Inflammatory macrophage treated with lipopolysaccharide for 4 hours (primary cell): ENCODE measurements around the gene HOXD10.

Experiments
- DNase-seq: peaks from one replicate; pipeline ENCODE4 v3.0.0-alpha.2; 2020

Gene HOXD10

DNA sequence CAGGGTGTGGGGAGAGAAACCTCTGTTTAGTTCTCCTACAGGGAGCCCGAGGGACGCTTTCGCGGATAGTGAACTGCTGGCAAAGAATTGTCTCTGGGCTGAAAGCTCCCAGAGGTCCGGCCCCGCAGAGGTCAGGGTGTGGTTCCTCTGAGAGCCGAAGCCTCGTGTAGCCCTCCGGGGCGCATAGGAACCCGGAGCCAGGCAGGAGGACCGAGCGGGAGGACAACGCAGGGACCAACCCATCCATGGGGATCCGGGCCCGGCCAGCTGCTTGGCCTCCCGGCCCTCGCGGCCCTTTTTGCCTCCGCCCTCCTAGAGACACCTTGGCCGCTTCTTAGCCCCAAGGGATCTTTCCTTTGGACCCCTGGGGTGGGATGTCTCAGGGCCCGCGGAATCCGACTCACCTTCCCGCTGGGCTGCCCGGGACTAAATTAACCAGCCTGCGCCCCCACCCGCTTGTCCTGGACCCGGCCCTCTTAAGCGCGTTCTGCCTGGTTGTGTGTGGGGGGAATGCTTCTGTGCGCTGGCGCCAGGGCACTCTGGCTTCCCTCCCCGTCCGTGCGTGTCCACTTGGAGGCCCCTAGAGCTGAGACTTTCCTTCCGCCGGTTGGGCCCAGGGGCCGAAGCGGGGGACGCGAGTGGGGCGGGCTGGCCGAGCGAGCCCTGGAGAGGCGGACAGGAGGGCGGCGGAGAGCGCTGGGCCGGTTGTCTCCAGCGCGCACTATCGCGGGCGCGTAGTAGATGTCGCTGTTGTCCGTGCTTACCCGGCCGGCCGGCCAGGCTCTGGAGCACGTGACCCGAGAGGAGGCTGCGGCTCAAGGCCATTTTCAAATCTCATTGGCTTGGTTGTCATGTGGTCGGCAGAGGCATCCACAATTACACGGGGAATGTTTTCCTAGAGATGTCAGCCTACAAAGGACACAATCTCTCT is at the start of gene HOXD10:
Gene HOXD10, plus strand, starts transcription at position 896 of the 931 bp plus-strand sequence. CDS start 56 bp downstream, outside the sequence.
- no peak for DNase-seq

DNA sequence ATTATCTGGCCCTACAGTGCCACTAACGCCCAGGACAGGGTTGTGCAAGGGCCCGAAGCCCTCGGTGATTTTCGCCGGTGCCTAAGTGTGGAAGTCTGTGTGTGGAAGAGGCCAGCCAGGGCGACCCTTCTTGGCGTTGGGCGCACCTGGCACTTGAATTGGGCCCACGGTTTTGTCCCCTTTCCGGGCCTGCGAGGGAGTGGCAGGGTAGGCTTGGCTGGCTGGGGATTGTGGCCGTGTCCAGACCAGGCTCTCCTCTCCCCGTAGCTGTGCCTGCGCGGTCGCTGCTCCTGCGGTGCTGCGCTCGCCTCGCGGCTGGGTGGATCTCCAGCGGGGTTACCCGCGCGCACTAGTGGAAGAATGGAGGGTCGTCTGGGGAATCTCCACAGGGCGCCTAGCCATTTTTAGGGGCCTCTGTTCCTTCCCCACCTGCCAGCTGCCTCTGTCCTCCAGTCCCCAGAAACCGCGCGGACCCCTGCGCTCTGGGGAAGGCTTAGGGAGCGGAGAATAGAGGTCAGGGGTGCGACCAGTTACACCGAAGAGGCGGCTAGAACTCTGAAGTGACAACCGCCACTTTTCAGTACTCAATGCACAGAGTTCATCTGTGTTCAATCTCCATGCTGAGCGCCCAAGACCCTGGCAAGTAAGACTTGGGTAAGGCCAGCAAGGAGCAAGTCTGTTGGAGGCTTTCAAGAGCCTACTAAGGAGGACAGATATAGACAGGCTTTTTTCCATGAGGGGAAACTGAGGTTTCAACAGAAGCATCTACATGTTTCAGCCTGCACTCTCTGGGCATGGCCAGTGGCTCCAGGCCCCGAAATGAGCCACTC is 48.8 kb upstream of the HOXD10 start:
- DNase-seq, result no peak

DNA sequence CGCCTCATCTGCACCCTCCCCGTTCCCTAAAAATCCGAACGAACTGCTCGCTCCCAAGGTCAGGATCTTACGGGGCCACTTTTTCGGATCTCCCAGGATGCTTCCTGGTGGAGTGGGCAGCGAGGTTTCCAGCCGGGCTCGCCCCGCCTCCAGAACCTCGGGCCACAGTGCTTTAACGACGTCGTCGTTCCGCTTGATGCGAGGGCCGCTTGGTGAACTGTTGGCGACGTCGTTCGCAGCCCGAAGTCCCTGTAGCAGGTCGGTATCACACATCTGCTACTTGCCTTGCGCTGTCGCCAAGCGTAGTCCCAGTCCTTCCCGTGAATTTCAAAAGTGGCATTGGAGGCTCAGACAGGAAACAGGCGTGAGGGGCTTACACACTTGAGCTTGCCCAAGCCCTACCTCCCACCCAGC is 48.2 kb upstream of the HOXD10 start:
- no peak for DNase-seq

DNA sequence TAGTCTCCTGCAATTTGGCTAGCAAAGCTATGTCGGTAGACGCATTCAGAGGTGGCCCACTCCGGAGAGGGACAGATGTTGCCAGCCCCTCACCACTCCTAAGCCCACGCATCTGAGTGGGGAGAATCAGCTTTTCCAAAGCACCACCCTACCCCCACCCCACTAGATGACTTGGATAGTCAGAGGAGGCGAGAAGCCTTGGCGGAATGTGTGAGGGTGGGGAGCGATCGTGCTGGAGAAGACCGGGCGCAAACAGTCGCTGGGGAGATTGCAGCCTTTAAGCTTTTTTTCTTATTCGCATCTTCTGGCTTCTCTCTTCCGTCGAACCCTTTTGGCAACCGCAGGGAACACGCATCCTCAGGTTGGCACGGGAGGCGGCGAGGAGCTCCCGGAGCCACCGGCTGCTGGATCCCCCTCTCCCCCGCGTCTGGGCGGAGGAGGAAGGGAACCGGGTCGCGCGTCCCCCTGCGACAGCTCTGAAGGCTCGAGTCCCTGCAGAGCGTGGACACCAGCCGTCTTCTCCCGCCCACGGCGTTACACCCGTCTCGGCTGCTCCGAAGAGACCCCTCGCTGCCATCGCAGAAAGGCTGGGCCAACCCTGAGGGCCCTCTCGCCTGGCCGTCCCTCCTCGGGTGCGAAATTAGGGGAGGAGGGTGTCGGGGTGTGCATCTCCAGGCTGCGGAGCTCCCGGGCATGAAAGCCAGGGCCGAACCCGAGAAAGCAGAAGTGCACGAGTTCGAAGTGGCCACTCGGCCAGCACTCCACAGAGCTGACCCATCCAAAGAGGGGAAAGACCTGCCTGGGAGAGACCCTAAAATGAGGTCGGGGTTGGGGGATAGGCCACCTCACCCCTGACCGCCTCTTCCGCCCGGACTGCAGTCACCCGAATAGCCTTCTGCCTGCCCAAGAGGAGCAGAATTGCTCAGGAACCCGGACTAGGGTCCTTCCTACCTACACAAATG is 45.0 kb upstream of the HOXD10 start:
- DNase-seq, result no peak

DNA sequence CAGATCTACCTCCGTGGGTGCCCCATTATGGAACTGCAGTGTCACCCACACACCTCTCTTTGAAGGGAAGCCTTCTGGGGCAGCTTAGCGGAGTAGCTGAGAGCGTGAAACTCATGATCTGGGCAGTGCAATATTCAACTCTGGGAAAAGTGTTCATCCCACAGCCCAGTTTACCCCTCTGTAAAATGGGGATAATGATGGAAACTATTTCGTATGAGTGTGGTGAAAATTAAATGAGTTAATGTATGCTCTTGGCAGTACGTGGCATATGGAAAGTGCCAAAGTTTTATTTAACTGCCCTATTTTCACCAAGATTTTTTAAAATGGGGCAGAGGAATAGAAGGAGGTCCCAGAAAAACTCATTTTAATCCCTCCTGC is 44.3 kb upstream of the HOXD10 start:
- no peak for DNase-seq

DNA sequence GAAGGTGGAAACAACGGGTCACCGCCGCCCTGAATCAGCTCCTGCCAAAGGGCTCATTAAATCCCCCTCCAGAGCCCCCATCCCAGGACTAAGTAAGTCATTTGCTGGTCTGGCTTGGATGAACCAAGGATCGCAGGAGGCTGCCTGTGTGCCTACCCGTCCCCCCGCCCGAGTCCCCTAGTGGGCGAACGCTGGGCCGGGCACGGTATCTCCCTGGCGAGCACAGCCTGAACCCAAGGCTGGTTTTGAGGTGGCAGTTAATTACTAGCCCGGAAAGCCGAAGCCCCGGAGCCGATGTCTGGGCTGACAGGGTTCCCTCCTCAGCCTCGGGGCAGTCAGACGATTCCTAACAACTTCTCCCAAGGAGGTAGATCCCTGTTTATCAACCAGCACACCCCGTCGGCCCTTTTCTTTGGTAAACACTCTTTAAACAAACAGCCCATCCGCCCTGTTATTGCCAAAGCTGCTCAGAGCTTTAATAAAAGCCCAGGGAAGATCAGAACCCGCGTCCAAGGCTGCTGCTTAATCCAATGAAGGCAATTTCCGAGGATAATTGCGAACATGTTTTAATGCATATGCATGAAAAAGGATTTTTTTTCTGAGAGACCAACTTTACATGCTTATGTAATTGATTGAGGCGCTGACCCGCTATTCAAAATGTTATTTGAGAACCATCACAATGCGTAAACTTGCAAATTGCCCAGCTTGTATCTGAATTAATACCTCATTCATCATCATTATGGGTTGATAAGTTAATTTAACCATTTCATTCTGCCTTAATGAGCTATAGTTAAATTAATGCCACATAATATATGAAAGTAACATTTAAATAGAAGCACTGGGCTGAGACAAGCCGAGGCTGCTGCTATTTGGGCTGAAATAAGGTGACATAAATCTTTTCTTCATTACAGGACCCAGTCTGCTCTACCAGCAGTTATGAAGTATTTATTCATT is 43.4 kb upstream of the HOXD10 start:
- DNase-seq, result no peak

DNA sequence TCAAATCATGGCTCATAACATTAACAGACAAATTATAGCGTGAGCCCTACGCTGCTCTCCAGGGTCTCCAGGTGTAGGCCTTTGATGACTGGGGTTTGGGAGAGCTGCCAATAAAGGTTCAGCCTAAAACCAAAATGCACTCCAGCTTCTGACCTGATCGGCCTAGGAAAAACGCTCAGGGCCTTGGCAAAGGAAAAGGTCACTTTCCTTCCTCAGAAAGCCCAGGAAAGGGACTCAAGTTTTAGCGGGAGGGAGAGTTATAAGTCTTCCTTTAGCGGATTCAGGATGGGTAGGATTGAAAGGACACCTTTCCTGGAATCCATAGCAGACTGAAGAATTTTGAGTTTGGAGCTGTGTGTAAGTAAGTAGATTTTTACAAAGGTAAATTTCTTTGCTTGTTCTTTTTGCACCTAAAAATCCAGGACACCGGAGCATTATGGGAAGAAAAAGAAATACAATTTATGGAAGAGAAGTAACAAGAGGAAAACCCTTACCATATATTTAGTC is 41.6 kb upstream of the HOXD10 start:
- no peak for DNase-seq

DNA sequence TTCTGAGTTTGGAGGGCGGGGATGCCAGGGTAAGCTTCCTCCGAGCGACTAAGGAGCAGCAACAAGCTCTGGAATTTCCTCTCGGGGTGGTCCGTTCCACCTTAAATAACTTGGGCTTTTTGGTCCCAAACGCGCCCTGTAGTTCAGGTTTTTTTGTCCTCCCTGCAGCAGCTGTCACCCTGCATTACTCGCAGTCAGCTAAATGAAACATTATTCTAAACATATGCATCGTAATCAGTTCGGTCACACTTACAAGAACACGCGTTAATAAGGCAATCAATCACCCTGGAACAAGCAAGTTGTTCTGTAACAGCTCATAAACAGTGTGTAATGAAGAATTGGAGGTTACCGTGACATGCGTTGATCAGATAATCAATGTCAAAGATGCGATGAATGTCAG is 41.1 kb upstream of the HOXD10 start:
- DNase-seq, result no peak

DNA sequence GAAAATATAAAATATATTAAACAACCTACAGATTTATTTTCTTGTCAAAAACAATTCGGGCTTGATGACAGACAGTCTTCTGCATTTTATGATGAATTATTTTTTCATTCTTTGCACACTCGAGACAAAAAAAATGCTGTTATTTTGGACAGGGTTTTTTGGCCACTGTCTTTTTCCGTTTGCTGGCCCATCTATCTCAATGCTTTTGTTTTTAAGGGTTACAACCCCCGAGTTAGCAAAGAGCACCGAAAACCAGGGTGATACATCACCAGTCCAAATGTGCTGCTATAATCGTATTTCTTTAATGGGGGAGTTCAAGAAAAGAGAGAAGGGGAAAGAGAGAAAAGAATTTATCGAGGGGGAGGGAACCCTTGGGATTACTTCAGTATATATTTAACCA is 40.5 kb upstream of the HOXD10 start:
- no peak for DNase-seq

DNA sequence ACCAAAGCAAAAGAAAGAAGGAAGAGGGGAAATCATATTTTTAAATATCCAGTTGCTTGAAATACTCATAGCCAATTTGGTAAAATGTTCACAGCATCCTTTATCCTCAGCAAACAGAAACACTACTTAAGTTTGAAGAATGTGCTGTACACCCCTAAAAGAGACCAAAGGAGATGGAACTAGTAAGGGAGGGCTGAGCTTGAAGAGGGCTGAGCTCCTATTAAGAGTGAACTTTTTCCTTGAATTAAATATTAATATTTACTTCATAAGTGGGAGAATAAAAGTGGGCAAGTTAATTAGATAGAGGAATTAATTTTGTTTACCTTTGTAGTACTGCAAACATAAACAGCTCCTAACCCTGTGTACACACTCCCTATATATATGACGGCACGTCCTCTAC is 39.8 kb upstream of the HOXD10 start:
- no peak for DNase-seq

DNA sequence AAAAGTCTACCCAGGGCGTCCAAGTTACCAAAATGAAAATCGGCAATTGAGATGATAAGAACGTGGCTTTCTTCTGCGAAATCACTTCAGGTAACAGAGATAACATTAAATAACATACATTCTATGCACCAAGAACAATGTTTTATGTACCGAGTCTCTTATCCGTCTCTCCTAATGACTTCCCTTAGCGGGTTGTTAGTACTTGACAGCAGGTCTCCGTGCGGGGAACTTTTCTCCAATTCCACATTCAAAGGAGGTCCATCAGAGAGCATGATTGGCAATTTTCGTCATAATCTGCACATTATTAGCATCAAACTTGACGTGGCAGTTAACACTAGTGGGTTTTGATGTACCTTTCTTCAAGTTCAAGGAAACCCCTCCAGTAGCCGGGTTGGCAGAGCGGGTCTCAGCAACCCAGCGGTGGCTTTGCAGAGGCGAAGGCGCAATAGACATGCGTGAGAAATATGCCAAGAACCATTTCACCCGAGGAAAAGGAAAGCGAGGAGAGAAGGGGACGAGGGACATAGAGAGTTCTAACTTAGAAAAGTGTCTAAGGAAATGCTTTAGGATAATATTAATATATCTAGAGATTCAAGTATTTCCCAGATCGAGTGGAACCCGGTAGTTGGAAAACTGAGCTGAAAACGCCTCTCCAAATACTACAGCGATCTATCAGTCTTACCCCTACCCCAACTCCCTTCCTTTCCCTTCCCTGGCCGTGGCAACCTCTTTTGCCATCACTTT is 37.9 kb upstream of the HOXD10 start:
- no peak for DNase-seq

DNA sequence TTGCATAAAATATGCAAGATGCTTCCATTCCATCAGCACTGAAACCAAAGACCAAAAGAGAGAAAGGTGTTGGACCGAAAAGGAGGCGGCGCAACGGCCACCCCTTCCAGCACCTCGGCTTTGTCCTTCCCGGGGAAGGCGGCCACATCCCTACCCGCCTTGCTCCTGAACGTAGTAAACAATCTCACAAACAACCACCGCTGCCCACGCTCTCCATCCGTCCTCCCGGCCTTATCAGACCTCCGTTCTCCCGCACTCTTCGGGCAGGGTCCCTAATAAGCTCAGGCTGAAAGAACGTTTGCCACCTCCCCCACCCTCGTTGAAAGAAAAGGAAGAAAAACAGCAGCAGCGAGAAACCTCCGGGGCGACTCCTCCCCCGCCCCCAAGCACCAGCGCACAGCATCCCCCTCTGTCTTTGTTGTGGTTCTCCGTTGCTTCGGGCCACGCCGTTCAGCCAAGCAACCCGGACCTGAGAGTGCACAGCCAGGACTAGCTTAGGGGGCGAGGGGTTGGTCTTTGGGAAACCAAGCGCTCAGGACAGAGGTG is 37.2 kb upstream of the HOXD10 start:
- no peak for DNase-seq

DNA sequence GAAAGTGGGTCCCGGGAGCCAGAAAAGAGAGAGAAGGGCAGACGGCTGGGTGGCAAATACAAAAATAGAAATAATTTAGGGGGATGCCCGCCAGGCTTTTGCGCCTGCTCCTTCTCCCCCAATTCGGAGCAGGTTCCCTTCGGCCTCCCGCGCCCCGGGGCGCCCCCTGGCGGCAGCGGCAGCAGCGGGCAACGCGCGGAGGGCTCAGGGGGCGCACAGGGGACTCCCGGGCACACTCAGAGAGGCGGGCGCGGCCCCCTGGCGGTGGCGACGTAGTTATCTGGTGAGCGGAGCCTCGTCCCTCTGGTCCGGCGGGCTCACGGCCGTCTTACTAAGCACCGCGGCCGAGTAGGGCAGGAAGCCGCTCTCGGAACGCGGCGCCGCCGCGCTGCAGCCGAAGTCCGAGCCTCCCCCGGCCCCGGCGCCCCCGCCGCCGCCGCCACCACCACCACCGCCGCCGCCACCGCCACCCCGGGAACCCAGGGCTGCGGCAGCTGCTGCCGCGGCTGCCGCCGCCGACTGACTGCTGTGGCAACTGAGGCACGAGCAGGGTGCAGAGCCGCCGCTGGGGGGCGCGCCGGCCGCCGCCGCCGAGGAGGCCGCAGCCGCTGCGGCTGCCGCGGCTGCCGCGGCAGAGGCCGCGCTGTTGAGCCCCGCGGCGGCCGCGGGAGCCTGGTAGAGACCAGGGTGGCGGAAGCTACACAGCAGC is 36.6 kb upstream of the HOXD10 start:
- no peak for DNase-seq

DNA sequence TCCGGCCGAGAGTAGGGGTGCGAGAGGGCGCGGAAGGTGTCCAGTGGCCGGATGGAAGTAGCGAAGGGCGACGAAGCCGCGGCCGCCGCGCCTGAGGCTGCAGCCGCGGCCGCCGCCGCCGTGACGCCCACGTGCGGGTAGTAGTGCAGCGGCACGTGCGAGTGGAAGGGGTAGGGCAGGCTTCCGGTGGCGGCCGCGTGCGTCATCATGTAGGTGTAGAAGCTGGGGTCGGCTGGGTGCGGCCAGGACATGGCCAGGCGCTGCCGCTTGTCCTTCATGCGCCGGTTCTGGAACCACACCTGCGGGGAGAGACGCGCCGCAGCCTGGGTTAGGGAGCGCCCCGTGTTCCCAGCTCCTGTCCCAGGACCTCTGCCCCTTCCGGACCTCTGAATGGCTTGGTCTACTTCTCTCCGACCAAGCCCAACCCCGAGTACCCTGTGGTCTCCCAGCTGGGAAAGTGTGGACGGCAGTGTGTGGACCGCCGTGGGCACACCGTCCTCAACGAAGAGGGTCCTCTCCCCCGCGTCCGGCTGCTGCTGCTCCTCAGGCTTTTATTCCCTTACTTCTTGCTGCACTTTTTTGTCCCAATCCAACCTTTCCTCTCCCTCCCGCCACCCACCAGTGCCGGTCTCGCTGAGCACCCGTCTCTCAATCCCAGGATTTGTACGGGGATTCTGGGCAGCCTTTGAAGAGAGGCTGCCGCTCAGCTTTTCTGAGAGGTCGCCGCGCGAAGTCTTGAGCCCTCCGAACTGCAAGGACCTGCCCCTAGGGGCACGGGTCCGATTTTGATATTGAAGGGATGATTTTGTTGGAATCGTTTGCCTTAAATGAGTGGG is 35.8 kb upstream of the HOXD10 start:
- DNase-seq, result no peak

DNA sequence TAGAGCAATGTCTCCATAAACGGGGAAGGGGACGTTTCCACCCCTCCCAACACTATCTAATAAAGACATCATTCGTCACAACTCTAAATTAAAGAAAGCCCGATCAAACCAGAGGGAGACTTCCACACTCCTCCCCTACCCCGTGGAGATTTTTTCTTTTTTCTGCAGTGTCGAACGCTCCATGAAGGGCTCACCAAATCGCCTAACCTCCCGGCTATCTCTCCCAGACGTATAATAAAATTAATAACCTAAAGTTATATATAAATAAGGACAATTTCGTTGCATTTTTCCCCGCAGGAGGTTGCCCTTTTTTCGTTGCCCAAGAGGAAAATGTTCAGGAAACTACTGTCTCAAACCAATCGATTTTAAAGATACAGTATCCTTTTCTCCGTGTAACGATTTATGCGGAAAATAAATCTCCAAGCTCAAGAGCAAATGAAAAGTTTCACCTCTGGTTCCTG is 35.2 kb upstream of the HOXD10 start:
- DNase-seq, result no peak

DNA sequence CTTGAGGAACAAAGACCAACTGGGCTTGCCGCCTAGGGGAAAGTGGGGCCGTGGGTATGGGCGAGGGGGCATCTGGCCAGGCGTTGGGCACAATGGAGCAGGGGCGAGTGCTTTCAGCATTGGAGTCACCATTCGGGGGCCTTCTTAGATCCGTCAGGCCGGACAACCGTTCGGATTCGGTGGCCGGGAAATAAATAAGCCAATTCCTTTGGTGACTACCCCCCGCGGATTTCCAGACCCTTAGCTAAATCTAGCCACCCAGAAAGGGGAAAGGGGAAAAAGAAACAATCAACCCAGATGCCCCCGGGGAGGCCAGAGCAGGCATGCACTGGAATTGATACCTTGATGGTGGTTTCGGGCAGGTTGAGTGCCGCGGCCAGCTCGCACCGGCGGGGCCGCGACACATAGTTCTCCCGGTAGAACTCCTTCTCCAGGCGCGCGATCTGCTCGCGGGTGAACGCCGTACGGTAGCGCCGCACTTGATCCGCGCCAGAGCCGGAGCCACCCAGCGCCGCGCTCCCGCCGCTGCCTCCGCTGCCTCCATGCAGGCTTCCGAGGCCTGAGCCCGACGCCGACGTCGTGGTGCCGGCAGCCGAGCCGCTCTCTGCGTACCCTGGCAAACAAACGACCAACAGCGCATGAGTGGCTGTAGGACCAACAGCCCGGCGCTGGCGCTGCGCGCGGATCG is 34.6 kb upstream of the HOXD10 start:
- no peak for DNase-seq

DNA sequence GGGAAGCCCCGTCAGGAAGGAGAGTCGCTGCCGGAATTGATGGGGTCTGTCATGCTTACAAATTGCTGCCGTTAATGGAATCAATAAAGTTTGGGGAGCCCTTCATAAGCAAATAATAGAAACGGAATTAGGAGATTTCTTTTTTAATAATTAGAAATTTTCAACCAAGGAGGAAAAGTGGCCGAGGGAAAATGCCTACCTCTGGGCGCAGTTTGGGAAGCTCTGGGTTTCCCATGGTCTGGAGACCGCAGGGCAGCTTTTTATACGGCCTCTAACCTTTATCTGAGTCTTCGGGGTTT is 34.1 kb upstream of the HOXD10 start:
- DNase-seq, result no peak
